Neural cell (in vitro differentiated cells): Measurements from ENCODE around the gene DEPDC5. TPM values are rescaled to one million over a fixed set of nuclear protein-coding genes. Genes with fewer than 3 reads are reported as not detected.

Source experiments
- H2AFZ ChIP-seq: fragments of 200-600, 300-800 bp; sonication (generic), shearing (Covaris generic); 2 replicates; pipeline ENCODE4 v1.6.0; 2014; ENCODE audit warnings: low read depth, mild to moderate bottlenecking, antibody characterized with exemption, low read length, moderate library complexity
- H3F3A ChIP-seq: fragments of 200-600 bp; shearing (Covaris generic); 2 replicates; pipeline ENCODE4 v1.6.1; 2016; ENCODE audit warnings: mild to moderate bottlenecking, moderate library complexity, mixed read lengths, antibody characterized with exemption, low read length; ENCODE audit not compliant: insufficient read depth, poor library complexity, severe bottlenecking
- H3K27ac ChIP-seq: fragments of 200-600, 300-800 bp; sonication (generic), shearing (Covaris generic); 2 replicates; pipeline ENCODE4 v1.5.1; 2014; ENCODE audit warnings: mild to moderate bottlenecking, low read length, moderate library complexity
- H3K27me3 ChIP-seq: fragments of 300-800, 200-600 bp; sonication (generic), shearing (Covaris generic); 2 replicates; pipeline ENCODE4 v1.6.0; 2014; ENCODE audit warnings: mild to moderate bottlenecking, low read depth, low read length, moderate library complexity; ENCODE audit not compliant: insufficient read depth
- H3K36me3 ChIP-seq: fragments of 300-800, 200-600 bp; sonication (generic), shearing (Covaris generic); 2 replicates; pipeline ENCODE4 v1.5.1; 2014; ENCODE audit warnings: mild to moderate bottlenecking, antibody characterized with exemption, low read length, moderate library complexity; ENCODE audit not compliant: insufficient read depth
- H3K4me2 ChIP-seq: fragments of 300-800, 200-600 bp; sonication (generic), shearing (Covaris generic); 2 replicates; pipeline ENCODE4 v1.6.0; 2014; ENCODE audit warnings: mild to moderate bottlenecking, low read length
- H3K4me3 ChIP-seq: fragments of 300-800, 200-600 bp; sonication (generic), shearing (Covaris generic); 2 replicates; pipeline ENCODE4 v1.5.1; 2014; ENCODE audit warnings: mild to moderate bottlenecking, low read length, moderate library complexity
- H3K79me2 ChIP-seq: fragments of 200-600 bp; shearing (Covaris generic); replicated peaks from 2 replicates; pipeline ENCODE4 v1.6.0; 2014; ENCODE audit warnings: mild to moderate bottlenecking, low read length, moderate library complexity; ENCODE audit not compliant: insufficient read depth
- H3K9ac ChIP-seq: fragments of 300-800, 200-600 bp; sonication (generic), shearing (Covaris generic); 2 replicates; pipeline ENCODE4 v1.6.1; 2016; ENCODE audit warnings: mild to moderate bottlenecking, low read length, mixed read lengths
- H3K9me2 ChIP-seq: fragments of 200-600 bp; shearing (Covaris generic); 2 replicates; pipeline ENCODE4 v1.6.1; 2016; ENCODE audit warnings: mild to moderate bottlenecking, low read length, mixed read lengths; ENCODE audit not compliant: insufficient read depth
- H3K9me3 ChIP-seq: fragments of 200-600, 300-800 bp; sonication (generic), shearing (Covaris generic); 2 replicates; pipeline ENCODE4 v1.6.1; 2016; ENCODE audit warnings: mild to moderate bottlenecking, mixed run types, low read length, moderate library complexity, mixed read lengths
- H4K20me1 ChIP-seq: fragments of 200-600 bp; shearing (Covaris generic); 2 replicates; pipeline ENCODE4 v1.6.1; 2016; ENCODE audit warnings: mild to moderate bottlenecking, mixed run types; ENCODE audit not compliant: insufficient read depth
- CTCF ChIP-seq: fragments of 450-650 bp; IDR thresholded peaks from 2 replicates; pipeline ENCODE4 v1.5.1; 2014; ENCODE audit warnings: antibody characterized with exemption, mild to moderate bottlenecking, moderate library complexity; ENCODE audit not compliant: poor library complexity, severe bottlenecking
- EP300 ChIP-seq: fragments of 450-650 bp; conservative IDR thresholded peaks from 2 replicates; pipeline ENCODE4 v1.6.1; 2014; ENCODE audit warnings: antibody characterized with exemption, mild to moderate bottlenecking, moderate library complexity; ENCODE audit not compliant: poor library complexity, severe bottlenecking
- EZH2 ChIP-seq: fragments of 200-600, 300-800 bp; shearing (Covaris generic), sonication (generic); IDR thresholded peaks from 2 replicates; pipeline ENCODE4 v1.6.1; 2014; ENCODE audit warnings: antibody characterized with exemption, low read length, borderline replicate concordance, mild to moderate bottlenecking; ENCODE audit not compliant: insufficient read depth, poor library complexity, severe bottlenecking
- MXI1 ChIP-seq: fragments of 450-650 bp; conservative IDR thresholded peaks from 2 replicates; pipeline ENCODE4 v1.6.1; 2014; ENCODE audit warnings: antibody characterized with exemption, mild to moderate bottlenecking; ENCODE audit not compliant: poor library complexity, severe bottlenecking
- POLR2AphosphoS5 ChIP-seq: IDR thresholded peaks from 2 replicates; pipeline ENCODE4 v1.6.1; 2012
- RAD21 ChIP-seq: fragments of 450-650 bp; conservative IDR thresholded peaks from 2 replicates; pipeline ENCODE4 v1.6.1; 2014; ENCODE audit warnings: antibody characterized with exemption, mild to moderate bottlenecking, moderate library complexity
- REST ChIP-seq: IDR thresholded peaks from 2 replicates; pipeline ENCODE4 v1.6.1; 2012; ENCODE audit warnings: borderline replicate concordance
- SMC3 ChIP-seq: fragments of 450-650 bp; conservative IDR thresholded peaks from 2 replicates; pipeline ENCODE4 v1.6.1; 2014; ENCODE audit warnings: antibody characterized with exemption, mild to moderate bottlenecking, moderate library complexity; ENCODE audit not compliant: poor library complexity
- TAF1 ChIP-seq: IDR thresholded peaks from 2 replicates; pipeline ENCODE4 v1.6.1; 2012; ENCODE audit warnings: low read depth
- polyA plus RNA-seq: library from polyadenylated mRNA; depleted of rRNA; stranded (reverse); fragments of >200 nt; gene quantifications from 2 replicates; pipeline ENCODE4 v1.2.3, GENCODE V29; 2014

The DEPDC5 gene
- polyA plus RNA-seq, 1 donor from 2014 or later: 11.3 TPM

- no peak overlapping the region for H3K27ac ChIP-seq
- H3F3A ChIP-seq: no peaks in the 10 kb centered on the region
- no peaks in the 10 kb centered on the region for H3K36me3 ChIP-seq
- H3K9ac ChIP-seq: no peak overlapping the region
- TF ChIP-seq TAF1 (no peak), MXI1 (no peak), REST (no peak), SMC3 (no peak)
- H3K9me2 ChIP-seq: no peaks in the 10 kb centered on the region
- H3K9me3 ChIP-seq: no peaks in the 10 kb centered on the region
- H3K4me2 ChIP-seq: no peak overlapping the region
- H2AFZ ChIP-seq: no peak overlapping the region
- peaks cover 27% of the 10 kb centered on the region for H3K79me2 ChIP-seq
- H4K20me1 ChIP-seq: no peaks in the 10 kb centered on the region
- no peaks in the 10 kb centered on the region for H3K27me3 ChIP-seq
- no peak overlapping the region for H3K4me3 ChIP-seq
Measured at GRCh38 chr22:31733580-31734079, 20.2 kb upstream of the DEPDC5 start.

- TF ChIP-seq POLR2AphosphoS5 (no peak), REST (no peak), CTCF (no peak), EP300 (no peak), RAD21 (no peak), EZH2 (no peak), MXI1 (no peak), TAF1 (no peak), SMC3 (no peak)
- H3K4me3 ChIP-seq: no peak overlapping the region
- no peak overlapping the region for H2AFZ ChIP-seq
- H3F3A ChIP-seq: no peaks in the 10 kb centered on the region
- H4K20me1 ChIP-seq: no peaks in the 10 kb centered on the region
- no peaks in the 10 kb centered on the region for H3K9me2 ChIP-seq
- H3K36me3 ChIP-seq: no peaks in the 10 kb centered on the region
- no peak overlapping the region for H3K9ac ChIP-seq
- H3K4me2 ChIP-seq: no peak overlapping the region
- H3K27me3 ChIP-seq: no peaks in the 10 kb centered on the region
- no peaks in the 10 kb centered on the region for H3K9me3 ChIP-seq
- H3K27ac ChIP-seq: no peak overlapping the region
- peaks cover 31% of the 10 kb centered on the region for H3K79me2 ChIP-seq
Measured at GRCh38 chr22:31734512-31734911, 19.3 kb upstream of the DEPDC5 start.
